ENCODE data around the gene PDAP1. TPM values are rescaled to one million over a fixed set of nuclear protein-coding genes. Genes with fewer than 3 reads are reported as not detected.

Gene PDAP1
- total RNA-seq, result 100 to 1,000 TPM in 2 of 4 donors, 10 to 100 TPM in 2; 85.9 to 116 (median 99.9) TPM

GRCh38 chr7:99408379-99409191, at the start of gene PDAP1, which contains the start of gene BUD31:
PDAP1 (minus strand) TSS chr7:99408597; CDS start chr7:99408548, 49 bp downstream.
BUD31 (plus strand) TSS chr7:99408969; CDS start chr7:99411093, 2,124 bp downstream.
- H3K36me3 ChIP-seq, result peaks cover 34 to 52% (median 50%) of the 10 kb centered on the region in 4 donors
- peak; percentile 98 for DNase-seq (ENCODE audit: extremely low spot score)
- peak within 1 kb of the TSS; percentile 95 to 98 (median 95) for H3K27ac ChIP-seq (replicated peaks in 1 of 4)
- no peak for TF ChIP-seq EP300 (IDR thresholded peaks at IDR 0.05)
- TF ChIP-seq CTCF (IDR thresholded peaks at IDR 0.05), result peak in 2 of 3 experiments; percentile 12 to 27
- TF ChIP-seq POLR2AphosphoS5 (IDR thresholded peaks at IDR 0.05), result peak; percentile 95 to 97
- TF ChIP-seq POLR2A (IDR thresholded peaks at IDR 0.05; ENCODE audit: low read depth), result peak; percentile 70
- intact Hi-C loops (cut with DNase I), result loop anchor here (5.0 kb wide), 1 partner anchor 41 kb away; no protein-coding TSS in a partner anchor
- H3K4me1 ChIP-seq, result peaks cover 46 to 62% (median 55%) of the 10 kb centered on the region in 4 donors
- H3K27me3 ChIP-seq, result no peaks in the 10 kb centered on the region
- peak within 1 kb of the TSS; percentile 93 to 100 (median 97) for H3K4me3 ChIP-seq
- WGBS, result 0% methylated on average over 17 of the region's 72 CpGs
- no peaks in the 10 kb centered on the region for H3K9me3 ChIP-seq

- Histone ChIP-seq H3K27ac (replicated peaks in 1 of 4) (no peak overlapping the region), H3K27me3 (no peaks in the 10 kb centered on the region), H3K4me1 (peaks cover 14 to 39% (median 31%) of the 10 kb centered on the region in 4 donors), H3K4me3 (no peak overlapping the region), H3K36me3 (peaks cover 45 to 90% (median 77%) of the 10 kb centered on the region in 4 donors), H3K9me3 (no peaks in the 10 kb centered on the region)
- TF ChIP-seq EP300 (IDR thresholded peaks at IDR 0.05), result no peak
- TF ChIP-seq POLR2AphosphoS5 (IDR thresholded peaks at IDR 0.05), result no peak
- TF ChIP-seq POLR2A (IDR thresholded peaks at IDR 0.05; ENCODE audit: low read depth), result no peak
- TF ChIP-seq CTCF (IDR thresholded peaks at IDR 0.05), result no peak
- 84% methylated on average over 20 of the region's 26 CpGs for WGBS
- no peak for DNase-seq (ENCODE audit: extremely low spot score)
- intact Hi-C loops (cut with DNase I), result no loop called here
These were observed 49.5 kb upstream of the PDAP1 start for GRCh38 chr7:99457650-99458493.

GRCh38 chr7:99457050-99457649, 48.8 kb upstream of the PDAP1 start:
- intact Hi-C loops (cut with DNase I), result no loop called here
- no peak for TF ChIP-seq POLR2AphosphoS5 (IDR thresholded peaks at IDR 0.05)
- TF ChIP-seq CTCF (IDR thresholded peaks at IDR 0.05), result no peak
- no peak for TF ChIP-seq EP300 (IDR thresholded peaks at IDR 0.05)
- no peak for TF ChIP-seq POLR2A (IDR thresholded peaks at IDR 0.05; ENCODE audit: low read depth)
- Histone ChIP-seq H3K4me3 (no peak overlapping the region), H3K4me1 (peaks cover 21 to 32% (median 26%) of the 10 kb centered on the region in 4 donors), H3K27me3 (no peaks in the 10 kb centered on the region), H3K36me3 (peaks cover 50 to 92% (median 84%) of the 10 kb centered on the region in 4 donors), H3K27ac (replicated peaks in 1 of 4) (no peak overlapping the region), H3K9me3 (no peaks in the 10 kb centered on the region)
- no peak for DNase-seq (ENCODE audit: extremely low spot score)
- 75% methylated on average over 6 of the region's 6 CpGs for WGBS

- intact Hi-C loops (cut with DNase I), result no loop called here
These were observed 47.9 kb upstream of the PDAP1 start for GRCh38 chr7:99456288-99456687.

More at GRCh38 chr7:99456288-99456687, 47.9 kb upstream of the PDAP1 start:
- TF ChIP-seq POLR2A (IDR thresholded peaks at IDR 0.05; ENCODE audit: low read depth) (no peak), CTCF (IDR thresholded peaks at IDR 0.05) (no peak), EP300 (IDR thresholded peaks at IDR 0.05) (no peak), POLR2AphosphoS5 (IDR thresholded peaks at IDR 0.05) (no peak)
- Histone ChIP-seq H3K4me3 (no peak overlapping the region), H3K4me1 (peaks cover 17 to 27% (median 23%) of the 10 kb centered on the region in 4 donors), H3K9me3 (no peaks in the 10 kb centered on the region), H3K36me3 (peaks cover 53 to 97% (median 93%) of the 10 kb centered on the region in 4 donors), H3K27ac (replicated peaks in 1 of 4) (no peak overlapping the region), H3K27me3 (no peaks in the 10 kb centered on the region)
- DNase-seq (ENCODE audit: extremely low spot score), result no peak
- WGBS, result 61% methylated on average over 13 of the region's 13 CpGs
